ENCODE data around the gene FAM13A.
"Not testable (repeated sequence)": the region's sequence is repeated elsewhere in the genome, so short reads cannot be mapped to it uniquely, and the experiment has no call there.

- not testable (repeated sequence) for TF ChIP-seq ELF4 (IDR thresholded peaks at IDR 0.05); SP1 (IDR thresholded peaks at IDR 0.05); FOXK2 (IDR thresholded peaks at IDR 0.05); SUZ12 (IDR thresholded peaks at IDR 0.05); FOXM1 (IDR thresholded peaks at IDR 0.05; ENCODE audit: borderline replicate concordance); TARDBP (IDR thresholded peaks at IDR 0.05); LEF1 (IDR thresholded peaks at IDR 0.05; ENCODE audit: borderline replicate concordance); L3MBTL2 (conservative IDR thresholded peaks at IDR 0.05); ZNF384 (IDR thresholded peaks at IDR 0.05); BHLHE40 (IDR thresholded peaks at IDR 0.05; ENCODE audit: borderline replicate concordance); CTBP1 (IDR thresholded peaks at IDR 0.05; ENCODE audit: borderline replicate concordance)
- TF ChIP-seq, protein P1, sequence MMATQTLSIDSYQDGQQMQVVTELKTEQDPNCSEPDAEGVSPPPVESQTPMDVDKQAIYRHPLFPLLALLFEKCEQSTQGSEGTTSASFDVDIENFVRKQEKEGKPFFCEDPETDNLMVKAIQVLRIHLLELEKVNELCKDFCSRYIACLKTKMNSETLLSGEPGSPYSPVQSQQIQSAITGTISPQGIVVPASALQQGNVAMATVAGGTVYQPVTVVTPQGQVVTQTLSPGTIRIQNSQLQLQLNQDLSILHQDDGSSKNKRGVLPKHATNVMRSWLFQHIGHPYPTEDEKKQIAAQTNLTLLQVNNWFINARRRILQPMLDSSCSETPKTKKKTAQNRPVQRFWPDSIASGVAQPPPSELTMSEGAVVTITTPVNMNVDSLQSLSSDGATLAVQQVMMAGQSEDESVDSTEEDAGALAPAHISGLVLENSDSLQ (IDR thresholded peaks at IDR 0.05): not testable (repeated sequence)
Observed at GRCh38 chr4:89014897-89015296, 42.1 kb downstream of the FAM13A start.

Data from HEK293T (cell line).